Measurements from ENCODE around the gene CDH11. TPM values are rescaled to one million over a fixed set of nuclear protein-coding genes. Genes with fewer than 3 reads are reported as not detected.

Gene CDH11
- total and polyA plus RNA-seq, 2 experiments from 2014 or later = 3.5 to 19.6 TPM

DNA sequence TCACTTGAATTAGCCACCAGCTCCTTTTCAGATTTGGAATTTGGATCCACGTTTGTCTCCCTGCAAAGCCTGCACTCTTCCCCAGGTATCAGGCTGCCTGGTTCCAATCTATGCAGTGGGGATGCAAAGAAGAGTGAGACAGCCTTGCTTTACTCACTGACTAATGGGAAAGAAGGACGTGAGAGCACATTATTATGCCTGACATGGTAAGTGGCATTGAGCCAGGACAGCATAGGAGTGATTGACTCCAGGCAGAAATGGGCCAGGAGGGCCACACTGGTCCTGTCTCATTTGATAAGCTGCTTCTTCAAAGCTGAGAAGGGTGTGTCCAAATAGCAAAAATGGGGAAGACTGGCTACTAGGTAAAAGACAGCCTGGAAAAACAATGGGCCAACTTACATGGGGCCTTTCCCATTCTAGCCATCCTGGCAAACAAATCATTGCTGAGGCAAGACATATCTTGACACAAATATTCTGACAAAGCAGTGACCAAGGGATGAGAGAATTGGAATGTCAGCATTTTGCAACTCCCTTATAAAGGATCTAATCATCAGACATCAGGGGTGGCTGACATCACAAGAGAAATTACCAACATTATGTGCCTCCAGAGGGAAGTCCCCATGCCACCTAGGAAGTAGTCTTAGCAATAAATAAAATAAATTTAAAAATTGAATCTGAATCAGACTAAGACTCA, 38.6 kb downstream of the CDH11 start:
- Mint-ChIP-seq H3K36me3 (ENCODE audit: low read depth) (no peaks in the 10 kb centered on the region), H3K4me1 (peaks cover 8% of the 10 kb centered on the region), H3K27me3 (ENCODE audit: insufficient read depth, low read depth, poor library complexity) (no peaks in the 10 kb centered on the region), H3K27ac (no peak overlapping the region), H3K4me3 (no peak overlapping the region), H3K9me3 (no peaks in the 10 kb centered on the region)
- TF ChIP-seq CREB1 (CRISPR knock-in tag; IDR thresholded peaks at IDR 0.05; ENCODE audit: low read depth) = no peak
- TF ChIP-seq ETS1 (IDR thresholded peaks at IDR 0.05) = no peak
- no peak for TF ChIP-seq EZH2phosphoT487 (IDR thresholded peaks at IDR 0.05; ENCODE audit: unreplicated experiment)
- no peak for TF ChIP-seq POLR2AphosphoS5 (IDR thresholded peaks at IDR 0.05; ENCODE audit: low read depth)
- no peak for TF ChIP-seq EZH2 (IDR thresholded peaks at IDR 0.05; ENCODE audit: low read depth, unreplicated experiment)
- H3F3A ChIP-seq (replicated peaks; ENCODE audit: low read depth) = no peaks in the 10 kb centered on the region
- H3K79me2 ChIP-seq (replicated peaks; ENCODE audit: insufficient read depth) = no peaks in the 10 kb centered on the region
- H4K20me1 ChIP-seq (replicated peaks; ENCODE audit: insufficient read depth) = no peaks in the 10 kb centered on the region
- no peaks in the 10 kb centered on the region for H3K36me3 ChIP-seq (ENCODE audit: insufficient read depth)
- H2AFZ ChIP-seq = no peak overlapping the region
- no peaks in the 10 kb centered on the region for H3K9me2 ChIP-seq (ENCODE audit: insufficient read depth)
- ATAC-seq (no peak), DNase-seq (ENCODE audit: low spot score) (no peak)
- H3K4me2 ChIP-seq = no peak overlapping the region
- H3K27me3 ChIP-seq (ENCODE audit: insufficient read depth) = no peaks in the 10 kb centered on the region
- H3K27ac ChIP-seq (ENCODE audit: low read depth) = no peak overlapping the region
- no peaks in the 10 kb centered on the region for H3K4me1 ChIP-seq (ENCODE audit: insufficient read depth)
- H3K4me3 ChIP-seq = no peak overlapping the region

DNA sequence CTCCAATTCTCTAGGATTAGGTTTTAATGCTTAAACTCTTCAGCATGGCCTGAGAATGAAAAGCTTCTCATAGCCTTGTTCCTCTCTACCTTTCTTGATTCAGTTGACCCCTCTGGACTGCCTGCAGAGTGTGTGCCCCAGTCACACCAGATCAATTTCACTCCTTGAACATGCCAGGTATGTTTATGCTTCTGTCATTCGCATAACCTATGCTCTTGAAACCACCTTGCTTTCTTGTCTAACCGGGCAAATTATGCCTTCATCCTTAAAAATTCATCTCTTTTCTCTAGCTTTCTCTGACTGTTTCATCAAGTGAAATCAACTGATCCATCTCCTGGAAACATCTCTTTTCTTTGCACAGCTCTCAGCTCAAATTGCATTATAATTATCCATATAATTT, 42.3 kb downstream of the CDH11 start:
- no peaks in the 10 kb centered on the region for H3K36me3 Mint-ChIP-seq (ENCODE audit: low read depth)
- Histone ChIP-seq H3K27ac (ENCODE audit: low read depth) (no peak overlapping the region), H3K9me2 (ENCODE audit: insufficient read depth) (no peaks in the 10 kb centered on the region), H3K4me2 (no peak overlapping the region), H3K79me2 (replicated peaks; ENCODE audit: insufficient read depth) (no peaks in the 10 kb centered on the region), H3K4me3 (no peak overlapping the region), H3K27me3 (ENCODE audit: insufficient read depth) (no peaks in the 10 kb centered on the region), H3K36me3 (ENCODE audit: insufficient read depth) (no peaks in the 10 kb centered on the region), H2AFZ (no peak overlapping the region), H3F3A (replicated peaks; ENCODE audit: low read depth) (no peaks in the 10 kb centered on the region), H3K4me1 (ENCODE audit: insufficient read depth) (no peaks in the 10 kb centered on the region), H4K20me1 (replicated peaks; ENCODE audit: insufficient read depth) (no peaks in the 10 kb centered on the region)
- peaks cover 8% of the 10 kb centered on the region for H3K4me1 Mint-ChIP-seq
- DNase-seq (ENCODE audit: low spot score) (no peak), ATAC-seq (no peak)
- H3K27ac Mint-ChIP-seq = peak overlapping the region; percentile 45; the same call in 1 of the 2 replicates
- no peak overlapping the region for H3K4me3 Mint-ChIP-seq
- H3K9me3 Mint-ChIP-seq = no peaks in the 10 kb centered on the region
- H3K27me3 Mint-ChIP-seq (ENCODE audit: insufficient read depth, low read depth, poor library complexity) = no peaks in the 10 kb centered on the region
- TF ChIP-seq ETS1 (IDR thresholded peaks at IDR 0.05) (no peak), STAT1 (IDR thresholded peaks at IDR 0.05; ENCODE audit: unreplicated experiment) (no peak), ZNF331 (CRISPR knock-in tag; IDR thresholded peaks at IDR 0.05; ENCODE audit: low read depth) (no peak), EZH2phosphoT487 (IDR thresholded peaks at IDR 0.05; ENCODE audit: unreplicated experiment) (no peak), EZH2 (IDR thresholded peaks at IDR 0.05; ENCODE audit: low read depth, unreplicated experiment) (no peak), ZNF114 (CRISPR knock-in tag; IDR thresholded peaks at IDR 0.05) (no peak), NANOG (IDR thresholded peaks at IDR 0.05; ENCODE audit: borderline replicate concordance) (no peak)
- TF ChIP-seq, protein P1, sequence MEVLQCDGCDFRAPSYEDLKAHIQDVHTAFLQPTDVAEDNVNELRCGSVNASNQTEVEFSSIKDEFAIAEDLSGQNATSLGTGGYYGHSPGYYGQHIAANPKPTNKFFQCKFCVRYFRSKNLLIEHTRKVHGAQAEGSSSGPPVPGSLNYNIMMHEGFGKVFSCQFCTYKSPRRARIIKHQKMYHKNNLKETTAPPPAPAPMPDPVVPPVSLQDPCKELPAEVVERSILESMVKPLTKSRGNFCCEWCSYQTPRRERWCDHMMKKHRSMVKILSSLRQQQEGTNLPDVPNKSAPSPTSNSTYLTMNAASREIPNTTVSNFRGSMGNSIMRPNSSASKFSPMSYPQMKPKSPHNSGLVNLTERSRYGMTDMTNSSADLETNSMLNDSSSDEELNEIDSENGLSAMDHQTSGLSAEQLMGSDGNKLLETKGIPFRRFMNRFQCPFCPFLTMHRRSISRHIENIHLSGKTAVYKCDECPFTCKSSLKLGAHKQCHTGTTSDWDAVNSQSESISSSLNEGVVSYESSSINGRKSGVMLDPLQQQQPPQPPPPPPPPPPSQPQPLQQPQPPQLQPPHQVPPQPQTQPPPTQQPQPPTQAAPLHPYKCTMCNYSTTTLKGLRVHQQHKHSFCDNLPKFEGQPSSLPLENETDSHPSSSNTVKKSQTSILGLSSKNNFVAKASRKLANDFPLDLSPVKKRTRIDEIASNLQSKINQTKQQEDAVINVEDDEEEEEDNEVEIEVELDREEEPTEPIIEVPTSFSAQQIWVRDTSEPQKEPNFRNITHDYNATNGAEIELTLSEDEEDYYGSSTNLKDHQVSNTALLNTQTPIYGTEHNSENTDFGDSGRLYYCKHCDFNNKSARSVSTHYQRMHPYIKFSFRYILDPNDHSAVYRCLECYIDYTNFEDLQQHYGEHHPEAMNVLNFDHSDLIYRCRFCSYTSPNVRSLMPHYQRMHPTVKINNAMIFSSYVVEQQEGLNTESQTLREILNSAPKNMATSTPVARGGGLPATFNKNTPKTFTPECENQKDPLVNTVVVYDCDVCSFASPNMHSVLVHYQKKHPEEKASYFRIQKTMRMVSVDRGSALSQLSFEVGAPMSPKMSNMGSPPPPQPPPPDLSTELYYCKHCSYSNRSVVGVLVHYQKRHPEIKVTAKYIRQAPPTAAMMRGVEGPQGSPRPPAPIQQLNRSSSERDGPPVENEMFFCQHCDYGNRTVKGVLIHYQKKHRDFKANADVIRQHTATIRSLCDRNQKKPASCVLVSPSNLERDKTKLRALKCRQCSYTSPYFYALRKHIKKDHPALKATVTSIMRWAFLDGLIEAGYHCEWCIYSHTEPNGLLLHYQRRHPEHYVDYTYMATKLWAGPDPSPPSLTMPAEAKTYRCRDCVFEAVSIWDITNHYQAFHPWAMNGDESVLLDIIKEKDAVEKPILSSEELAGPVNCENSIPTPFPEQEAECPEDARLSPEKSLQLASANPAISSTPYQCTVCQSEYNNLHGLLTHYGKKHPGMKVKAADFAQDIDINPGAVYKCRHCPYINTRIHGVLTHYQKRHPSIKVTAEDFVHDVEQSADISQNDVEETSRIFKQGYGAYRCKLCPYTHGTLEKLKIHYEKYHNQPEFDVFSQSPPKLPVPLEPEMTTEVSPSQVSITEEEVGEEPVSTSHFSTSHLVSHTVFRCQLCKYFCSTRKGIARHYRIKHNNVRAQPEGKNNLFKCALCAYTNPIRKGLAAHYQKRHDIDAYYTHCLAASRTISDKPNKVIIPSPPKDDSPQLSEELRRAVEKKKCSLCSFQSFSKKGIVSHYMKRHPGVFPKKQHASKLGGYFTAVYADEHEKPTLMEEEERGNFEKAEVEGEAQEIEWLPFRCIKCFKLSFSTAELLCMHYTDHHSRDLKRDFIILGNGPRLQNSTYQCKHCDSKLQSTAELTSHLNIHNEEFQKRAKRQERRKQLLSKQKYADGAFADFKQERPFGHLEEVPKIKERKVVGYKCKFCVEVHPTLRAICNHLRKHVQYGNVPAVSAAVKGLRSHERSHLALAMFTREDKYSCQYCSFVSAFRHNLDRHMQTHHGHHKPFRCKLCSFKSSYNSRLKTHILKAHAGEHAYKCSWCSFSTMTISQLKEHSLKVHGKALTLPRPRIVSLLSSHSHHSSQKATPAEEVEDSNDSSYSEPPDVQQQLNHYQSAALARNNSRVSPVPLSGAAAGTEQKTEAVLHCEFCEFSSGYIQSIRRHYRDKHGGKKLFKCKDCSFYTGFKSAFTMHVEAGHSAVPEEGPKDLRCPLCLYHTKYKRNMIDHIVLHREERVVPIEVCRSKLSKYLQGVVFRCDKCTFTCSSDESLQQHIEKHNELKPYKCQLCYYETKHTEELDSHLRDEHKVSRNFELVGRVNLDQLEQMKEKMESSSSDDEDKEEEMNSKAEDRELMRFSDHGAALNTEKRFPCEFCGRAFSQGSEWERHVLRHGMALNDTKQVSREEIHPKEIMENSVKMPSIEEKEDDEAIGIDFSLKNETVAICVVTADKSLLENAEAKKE (CRISPR knock-in tag; IDR thresholded peaks at IDR 0.05) = no peak
